ENCODE results near the gene PLS3. TPM values are rescaled to one million over a fixed set of nuclear protein-coding genes. Genes with fewer than 3 reads are reported as not detected.

PLS3 gene, protein sequence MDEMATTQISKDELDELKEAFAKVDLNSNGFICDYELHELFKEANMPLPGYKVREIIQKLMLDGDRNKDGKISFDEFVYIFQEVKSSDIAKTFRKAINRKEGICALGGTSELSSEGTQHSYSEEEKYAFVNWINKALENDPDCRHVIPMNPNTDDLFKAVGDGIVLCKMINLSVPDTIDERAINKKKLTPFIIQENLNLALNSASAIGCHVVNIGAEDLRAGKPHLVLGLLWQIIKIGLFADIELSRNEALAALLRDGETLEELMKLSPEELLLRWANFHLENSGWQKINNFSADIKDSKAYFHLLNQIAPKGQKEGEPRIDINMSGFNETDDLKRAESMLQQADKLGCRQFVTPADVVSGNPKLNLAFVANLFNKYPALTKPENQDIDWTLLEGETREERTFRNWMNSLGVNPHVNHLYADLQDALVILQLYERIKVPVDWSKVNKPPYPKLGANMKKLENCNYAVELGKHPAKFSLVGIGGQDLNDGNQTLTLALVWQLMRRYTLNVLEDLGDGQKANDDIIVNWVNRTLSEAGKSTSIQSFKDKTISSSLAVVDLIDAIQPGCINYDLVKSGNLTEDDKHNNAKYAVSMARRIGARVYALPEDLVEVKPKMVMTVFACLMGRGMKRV
- total RNA-seq, result 305 and 329 TPM in 2 replicates
- polyA plus RNA-seq, result 85.0 and 120 TPM in 2 replicates
- polyA plus RNA-seq (2011; cell fraction: cytosol; rRNA removed), result 172 and 187 TPM in 2 replicates
- polyA plus RNA-seq (2011; cell fraction: nucleus; rRNA removed), result 156 and 211 TPM in 2 replicates
- polyA plus RNA-seq (2012), result 277 and 383 TPM in 2 replicates
- 147 and 150 TPM in 2 replicates for polyA minus RNA-seq
- polyA minus RNA-seq (2011; cell fraction: cytosol; rRNA and poly(A)+ RNA removed), result 63.9 TPM
- polyA minus RNA-seq (2011; cell fraction: nucleus; rRNA and poly(A)+ RNA removed), result 76.7 and 125 TPM in 2 replicates
- Bru-seq, nascent RNA, result percentile 96 among the genes with signal in this experiment
- percentile 96 among the genes with signal in this experiment for BruChase-seq, experiment 1, labeled RNA remaining after a 6-hour chase
- BruChase-seq, experiment 2, labeled RNA remaining after a 2-hour chase, result percentile 87 among the genes with signal in this experiment
- long read RNA-seq, transcript PLS3-202 (16 exons, 3,280 nt), result major isoform, 678 of 1,082 reads
- long read RNA-seq, transcript PLS3-209 (16 exons, 3,037 nt), result minor isoform, 302 of 1,082 reads
- long read RNA-seq, partial matches to known transcripts, result 59 of 1,082 reads
- long read RNA-seq, other reads (novel, unspliced or antisense), result 43 of 1,082 reads

- H2AFZ ChIP-seq (ENCODE audit: low read depth, low read length), result peak within 1 kb of the TSS; percentile 6
These were observed at the start of gene PLS3 for GRCh38 chrX:115560978-115561604. TSS of gene PLS3 (plus strand) at chrX:115561174. CDS start at chrX:115610251, 49,077 bp downstream.

More at GRCh38 chrX:115560978-115561604, at the start of gene PLS3:
- ChIA-PET CTCF (interaction anchor here (1.0 to 3.8 kb wide), 3 partner anchors 11 to 230 kb away, joined by 3 to 23 read pairs (median 3); no protein-coding TSS in a partner anchor), POLR2A (interaction anchor here (0.9 kb wide), 1 partner anchor 34 kb away, joined by 4 read pairs; no protein-coding TSS in a partner anchor)
- peak within 1 kb of the TSS; percentile 60 to 89 (median 77) for H3K4me3 ChIP-seq (replicated peaks in 1 of 3; ENCODE audit: insufficient read depth in 1 of 3, low read depth in 1 of 3, low read length in 3 of 3)
- DNase-seq (ENCODE audit: low read depth, low spot score), result peak; percentile 84
- no peaks in the 10 kb centered on the region for H3K27me3 ChIP-seq (ENCODE audit: control insufficient read depth in 2 of 2, insufficient read depth in 2 of 2, low read length in 2 of 2)
- no peaks in the 10 kb centered on the region for H3K9me1 ChIP-seq (replicated peaks; ENCODE audit: control insufficient read depth, extremely low read depth, insufficient read depth, low read length)
- peaks cover 49% of the 10 kb centered on the region for H3K79me2 ChIP-seq (ENCODE audit: control insufficient read depth, insufficient read depth, low read length)
- H3K4me2 ChIP-seq (ENCODE audit: insufficient read depth, low read length), result peak within 1 kb of the TSS; percentile 87
- no peaks in the 10 kb centered on the region for H3K36me3 ChIP-seq (ENCODE audit: control insufficient read depth in 2 of 2, extremely low read depth in 1 of 2, insufficient read depth in 2 of 2, low read length in 2 of 2)
- no peaks in the 10 kb centered on the region for H3K9me3 ChIP-seq (replicated peaks; ENCODE audit: control insufficient read depth, insufficient read depth, low read length)
- peak within 1 kb of the TSS; percentile 94 for H3K27ac ChIP-seq (ENCODE audit: insufficient read depth, low read depth, low read length)
- dilution Hi-C loops (cut with MboI; ENCODE audit: extremely low pct_ligation_motif_present, low sequenced_read_pairs) (no loop called here), intact Hi-C loops (cut with micrococcal nuclease) (loop anchor here (1.0 to 5.0 kb wide), 5 partner anchors 24 to 216 kb away; no protein-coding TSS in a partner anchor)
- no peak for TF ChIP-seq EZH2 (IDR thresholded peaks at IDR 0.05; ENCODE audit: borderline replicate concordance, low read depth, low read length, severe bottlenecking)
- TF ChIP-seq FOS (IDR thresholded peaks at IDR 0.05; ENCODE audit: borderline replicate concordance, insufficient read depth, low read length), result no peak
- TF ChIP-seq POLR2A (IDR thresholded peaks at IDR 0.05; ENCODE audit: low read depth, low read length), result peak; percentile 79
- TF ChIP-seq, protein P1, sequence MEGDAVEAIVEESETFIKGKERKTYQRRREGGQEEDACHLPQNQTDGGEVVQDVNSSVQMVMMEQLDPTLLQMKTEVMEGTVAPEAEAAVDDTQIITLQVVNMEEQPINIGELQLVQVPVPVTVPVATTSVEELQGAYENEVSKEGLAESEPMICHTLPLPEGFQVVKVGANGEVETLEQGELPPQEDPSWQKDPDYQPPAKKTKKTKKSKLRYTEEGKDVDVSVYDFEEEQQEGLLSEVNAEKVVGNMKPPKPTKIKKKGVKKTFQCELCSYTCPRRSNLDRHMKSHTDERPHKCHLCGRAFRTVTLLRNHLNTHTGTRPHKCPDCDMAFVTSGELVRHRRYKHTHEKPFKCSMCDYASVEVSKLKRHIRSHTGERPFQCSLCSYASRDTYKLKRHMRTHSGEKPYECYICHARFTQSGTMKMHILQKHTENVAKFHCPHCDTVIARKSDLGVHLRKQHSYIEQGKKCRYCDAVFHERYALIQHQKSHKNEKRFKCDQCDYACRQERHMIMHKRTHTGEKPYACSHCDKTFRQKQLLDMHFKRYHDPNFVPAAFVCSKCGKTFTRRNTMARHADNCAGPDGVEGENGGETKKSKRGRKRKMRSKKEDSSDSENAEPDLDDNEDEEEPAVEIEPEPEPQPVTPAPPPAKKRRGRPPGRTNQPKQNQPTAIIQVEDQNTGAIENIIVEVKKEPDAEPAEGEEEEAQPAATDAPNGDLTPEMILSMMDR (IDR thresholded peaks at IDR 0.05; ENCODE audit: extremely low read depth in 1 of 2, insufficient read depth in 1 of 2, low read depth in 1 of 2, low read length in 2 of 2), result no peak
- TF ChIP-seq JUN (IDR thresholded peaks at IDR 0.05; ENCODE audit: borderline replicate concordance, insufficient read depth, insufficient read length, low read depth), result no peak
- peak; percentile 58 for TF ChIP-seq POLR2AphosphoS5 (IDR thresholded peaks at IDR 0.05; ENCODE audit: insufficient read depth, low read depth, low read length)
- no peak for TF ChIP-seq GATA2 (IDR thresholded peaks at IDR 0.05; ENCODE audit: insufficient read depth, insufficient read length, low read depth, low read length)
- TF ChIP-seq MAX (IDR thresholded peaks at IDR 0.05; ENCODE audit: insufficient read depth, insufficient read length), result no peak
- no peak for TF ChIP-seq MYC (IDR thresholded peaks at IDR 0.05; ENCODE audit: low read depth, low read length)
- peaks cover 38% of the 10 kb centered on the region for H3K4me1 ChIP-seq (ENCODE audit: control insufficient read depth, extremely low read depth, insufficient read depth, low read length)
- FAIRE-seq, result peak; percentile 85
- no peaks in the 10 kb centered on the region for H4K20me1 ChIP-seq (replicated peaks; ENCODE audit: control insufficient read depth, extremely low read depth, insufficient read depth, low read length)
- H3K9ac ChIP-seq (replicated peaks; ENCODE audit: extremely low read depth, insufficient read depth, low read length), result peak within 1 kb of the TSS; percentile 96
- no TSS peak for BruUV-seq (replicated peaks)
